ENCODE measurements around the gene RARB.

Gene RARB

DNA sequence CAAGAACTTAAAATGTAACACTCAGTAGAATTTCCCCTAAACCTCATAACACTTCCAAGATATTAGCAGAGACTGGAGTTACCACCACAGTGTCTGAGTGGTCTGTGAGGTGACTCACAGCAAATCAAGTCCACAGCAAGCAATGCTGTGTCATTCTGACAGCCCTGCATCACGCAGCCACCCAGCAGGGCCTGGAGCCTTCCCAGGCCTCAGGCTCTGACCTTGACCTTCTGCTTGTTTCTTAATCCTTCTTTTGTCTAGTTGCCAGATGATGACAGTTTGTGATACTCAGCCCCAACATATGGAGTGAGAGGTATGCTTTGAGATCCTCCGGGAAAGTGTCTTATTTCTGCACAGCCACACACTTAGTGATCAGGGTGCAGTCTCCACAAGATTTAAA lies 154.2 kb downstream of the RARB start:
- DNase-seq, result no peak

DNA sequence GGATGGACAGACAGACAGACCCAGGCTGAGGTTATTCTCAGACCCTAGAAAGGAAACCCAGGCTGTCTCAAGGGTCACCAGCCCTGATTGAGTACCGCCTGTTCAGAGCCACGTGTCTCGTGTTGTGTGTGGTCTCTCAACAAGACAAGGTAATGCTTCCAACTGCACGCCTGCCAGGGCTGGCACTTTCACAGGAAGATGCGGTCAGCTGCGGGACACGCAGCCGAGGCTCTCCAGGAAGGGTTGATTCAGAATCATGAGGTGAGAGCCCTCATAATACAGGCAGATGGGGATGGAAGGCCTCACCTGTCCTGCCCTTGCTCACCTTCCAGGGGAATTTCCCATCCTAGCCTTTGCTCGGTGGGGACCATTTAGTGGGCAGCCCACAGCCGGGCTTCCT lies 155.3 kb downstream of the RARB start:
- DNase-seq, result no peak

DNA sequence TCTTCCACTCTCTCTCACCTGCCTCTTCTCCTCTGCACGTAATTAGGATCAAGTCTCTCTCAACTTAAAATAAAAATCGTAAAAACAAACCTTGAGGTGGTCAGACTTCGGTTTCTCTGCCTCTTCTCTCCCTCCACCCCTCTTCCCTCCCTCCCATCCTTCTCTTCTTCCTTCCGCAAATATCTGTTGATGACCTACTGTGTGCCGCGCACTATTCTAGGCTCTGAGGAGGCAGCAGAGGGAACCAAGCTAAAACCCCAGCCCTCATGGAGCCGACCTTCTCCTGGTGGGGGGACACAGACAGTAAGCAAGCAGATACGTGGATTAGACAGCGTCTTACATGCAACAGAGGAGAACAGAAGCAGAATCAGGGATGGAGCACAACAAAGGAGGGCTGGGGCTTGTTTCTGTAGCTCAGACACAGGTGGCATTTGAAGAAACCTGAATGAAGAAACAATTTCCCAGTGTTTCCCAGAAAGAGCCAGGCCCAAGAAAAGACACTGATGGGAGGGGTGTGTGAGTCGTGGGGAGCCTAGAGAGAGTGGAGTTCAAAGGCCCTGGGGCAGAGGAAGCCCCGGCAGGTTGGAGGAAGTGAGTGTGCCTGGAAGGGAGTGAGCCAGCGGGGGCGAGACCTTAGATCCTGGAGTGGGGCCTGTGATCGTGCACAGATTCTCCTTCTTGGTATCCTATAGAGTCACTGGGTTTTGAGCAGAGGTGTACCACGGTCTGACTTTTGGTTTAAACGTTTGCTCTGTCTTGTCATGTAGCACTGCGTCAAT lies 156.1 kb downstream of the RARB start:
- DNase-seq, result no peak

DNA sequence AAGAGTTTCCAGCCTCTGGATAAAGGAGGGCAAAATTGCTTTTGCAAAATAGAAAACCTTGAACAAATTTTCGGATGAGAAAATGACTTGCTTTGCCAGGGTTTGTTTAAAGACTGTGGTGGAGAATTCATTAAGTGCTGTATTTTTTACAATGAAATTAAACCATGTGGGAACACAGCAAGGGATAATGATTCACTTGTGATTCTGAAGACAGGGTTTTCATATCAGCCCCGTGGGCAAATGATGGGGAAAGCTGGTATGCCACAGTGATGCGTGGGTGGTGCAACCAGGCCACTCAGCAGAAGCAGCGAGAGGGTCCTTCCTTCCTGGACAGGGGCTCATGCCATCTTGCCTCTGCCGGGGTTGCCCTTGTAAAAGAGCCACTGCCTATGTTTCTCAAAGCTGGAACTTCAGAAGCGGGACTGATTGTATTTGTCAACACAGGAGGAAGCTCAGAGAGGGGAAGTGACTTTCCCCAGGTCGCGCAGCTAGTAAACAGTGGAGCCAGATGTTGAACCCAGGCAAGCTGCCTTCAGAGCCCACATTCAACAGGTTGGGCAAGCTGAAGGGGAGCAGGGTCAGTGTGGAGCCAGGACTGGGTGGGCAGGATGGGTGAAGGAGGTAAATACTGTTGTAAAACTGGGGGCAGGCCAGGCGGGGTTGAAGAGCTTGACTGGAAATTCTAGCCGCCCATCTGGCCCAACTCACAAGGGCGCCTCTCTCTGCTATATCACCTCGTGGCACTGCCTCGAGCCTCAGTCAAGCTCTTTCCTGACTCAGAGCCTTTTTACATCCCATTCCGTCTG lies 157.5 kb downstream of the RARB start:
- DNase-seq, result no peak

DNA sequence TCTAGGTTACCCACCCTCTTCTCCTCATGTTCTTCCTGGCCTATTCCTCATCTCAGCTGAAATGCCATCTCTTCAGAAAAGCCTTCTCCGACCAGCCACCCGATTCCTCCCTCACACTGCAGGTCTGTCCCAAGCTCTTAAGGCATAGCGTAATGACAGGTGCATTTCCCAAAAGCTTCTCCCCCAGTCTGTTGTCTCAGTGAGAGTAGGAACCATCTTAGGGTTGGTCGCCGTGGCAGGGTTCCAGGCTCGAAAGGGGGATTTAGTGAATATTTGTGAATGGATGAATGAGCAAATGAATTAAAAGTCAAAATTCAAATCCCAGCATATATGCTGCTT lies 158.1 kb downstream of the RARB start:
- DNase-seq, result no peak

DNA sequence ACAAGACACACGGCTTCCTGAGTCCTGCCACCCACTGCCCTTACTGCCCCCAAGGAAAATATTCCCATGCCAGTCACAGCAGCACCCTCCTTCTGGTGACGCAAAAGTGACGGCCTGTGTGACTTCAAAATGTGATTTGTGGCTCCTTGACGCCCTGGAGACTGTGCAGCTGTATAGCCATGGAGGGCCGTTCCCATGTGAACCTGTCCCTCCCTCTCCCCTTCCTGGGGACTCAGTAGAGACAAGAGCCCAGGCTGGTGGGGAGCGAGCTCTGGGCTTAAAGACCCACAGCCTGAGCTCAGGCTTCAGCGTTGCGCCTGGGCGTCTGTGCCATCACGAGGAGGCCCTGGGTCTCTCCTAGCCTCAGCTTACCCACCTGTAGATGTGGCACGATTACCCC lies 158.5 kb downstream of the RARB start:
- no peak for DNase-seq

DNA sequence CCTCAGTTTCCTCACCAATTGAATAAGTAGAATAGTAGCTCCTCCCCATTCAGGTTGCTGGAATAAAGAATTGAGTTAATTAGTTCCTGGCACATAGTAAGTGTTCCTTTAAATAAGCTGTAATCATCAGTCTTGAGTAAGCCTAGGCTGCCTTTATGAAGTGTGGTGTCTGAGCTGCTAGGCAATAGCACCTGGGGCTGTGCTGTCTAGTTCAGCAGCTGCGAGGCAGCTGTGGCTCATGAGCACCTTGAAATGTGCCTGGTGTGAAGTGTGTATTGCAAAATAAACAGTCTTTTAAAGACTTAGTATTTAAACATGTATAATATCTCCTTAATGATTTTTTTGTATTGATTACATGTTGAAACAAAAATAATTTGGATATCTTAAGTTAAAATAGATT lies 159.0 kb downstream of the RARB start:
- no peak for DNase-seq

DNA sequence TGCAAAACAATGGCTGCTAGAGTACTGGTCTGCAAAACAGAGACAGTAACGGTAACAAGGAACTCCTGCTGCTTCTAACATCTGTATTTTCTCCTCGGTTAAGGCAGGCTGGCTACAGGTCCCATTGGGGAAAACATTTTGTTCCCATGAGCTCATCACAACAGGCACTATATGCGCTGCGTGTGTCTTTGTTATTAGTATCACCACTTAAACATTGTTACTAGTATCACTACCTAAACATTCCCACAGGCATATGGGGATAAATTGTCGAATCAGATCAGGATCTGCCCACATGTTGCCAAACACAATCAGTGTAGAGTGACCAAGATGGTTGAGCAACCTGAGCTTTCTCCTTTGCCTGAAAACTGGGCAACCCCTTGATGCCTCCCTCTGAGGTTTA lies 159.5 kb downstream of the RARB start:
- DNase-seq, result no peak

DNA sequence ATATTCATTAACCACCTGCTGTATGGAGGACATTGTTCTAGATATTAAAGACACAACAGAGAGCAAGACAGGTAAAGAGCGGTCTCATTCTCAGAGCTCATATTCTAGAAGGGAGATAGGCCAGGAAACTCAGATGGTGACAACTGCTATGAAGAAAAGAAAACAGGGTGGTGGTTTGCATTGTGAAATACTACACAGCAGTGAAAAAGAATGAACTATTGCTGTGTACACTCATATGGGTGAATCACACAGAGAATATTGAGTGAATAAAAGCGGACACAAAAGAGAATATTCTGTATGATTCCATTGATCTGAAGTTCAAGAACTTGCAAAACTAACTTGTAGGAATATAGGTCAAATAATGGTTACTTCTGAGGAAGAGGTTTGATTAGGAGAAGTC lies 159.9 kb downstream of the RARB start:
- DNase-seq, result no peak

DNA sequence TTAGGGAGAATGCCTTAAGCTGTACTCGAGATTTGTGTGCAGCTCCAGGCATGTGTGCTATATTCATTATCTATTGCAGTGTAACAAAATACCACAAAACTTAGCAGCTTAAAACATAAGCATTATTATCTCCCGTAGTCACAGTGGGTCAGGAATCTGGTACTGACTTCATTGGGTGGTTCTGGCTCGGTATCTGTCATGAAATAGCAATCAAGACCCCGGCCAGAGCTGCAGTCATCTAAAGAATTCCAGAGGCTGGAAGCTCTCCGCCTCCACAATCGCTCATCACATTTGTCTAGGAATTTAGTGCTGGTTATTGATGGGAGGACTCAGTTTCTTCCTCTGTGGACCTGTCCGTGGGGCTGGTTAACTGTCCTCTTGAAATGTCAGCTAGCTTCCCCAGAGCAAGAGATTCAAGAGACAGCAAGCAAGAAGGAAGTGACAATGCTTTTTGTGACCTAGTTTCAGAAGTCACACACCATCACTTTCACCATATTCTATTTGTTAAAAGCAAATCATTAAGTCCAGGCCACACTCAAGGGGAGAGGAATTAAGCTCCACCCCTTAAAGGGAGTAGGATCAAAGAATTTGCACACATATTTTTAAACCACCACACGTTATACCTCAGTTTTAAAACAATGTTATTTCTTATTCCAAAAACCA lies 160.5 kb downstream of the RARB start:
- no peak for DNase-seq

DNA sequence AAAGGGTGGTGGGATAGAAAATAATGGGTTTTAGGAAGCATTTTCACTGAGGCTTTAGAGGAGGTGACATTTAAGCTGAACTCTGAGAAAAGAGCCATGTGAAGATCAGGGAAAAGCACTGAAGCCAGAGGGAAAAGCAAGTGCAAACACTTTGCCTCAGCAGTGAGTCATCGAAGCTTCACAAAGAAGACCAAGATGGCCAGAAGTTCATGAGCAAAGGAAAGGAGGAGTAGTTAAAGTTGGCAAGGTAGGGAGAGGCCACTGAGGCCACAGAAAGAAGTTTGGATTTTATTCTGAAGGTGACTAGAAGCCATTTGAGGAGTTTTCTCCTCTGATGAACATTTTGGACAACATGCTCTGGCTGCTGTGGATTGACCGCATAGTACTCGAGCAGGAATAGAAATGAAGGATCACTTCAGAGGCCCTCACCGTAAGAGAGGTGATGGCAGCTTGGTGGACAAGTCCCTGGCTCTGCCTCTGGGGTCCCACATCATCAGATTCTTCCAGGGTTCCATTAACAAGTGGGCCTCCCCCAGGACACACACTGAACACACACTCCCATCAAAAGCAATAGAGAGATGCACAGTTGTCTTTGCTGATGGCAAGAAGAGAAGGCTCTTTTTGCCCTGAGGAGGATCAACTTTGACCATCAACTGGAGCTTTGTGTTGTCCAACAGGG lies 161.2 kb downstream of the RARB start:
- no peak for DNase-seq

DNA sequence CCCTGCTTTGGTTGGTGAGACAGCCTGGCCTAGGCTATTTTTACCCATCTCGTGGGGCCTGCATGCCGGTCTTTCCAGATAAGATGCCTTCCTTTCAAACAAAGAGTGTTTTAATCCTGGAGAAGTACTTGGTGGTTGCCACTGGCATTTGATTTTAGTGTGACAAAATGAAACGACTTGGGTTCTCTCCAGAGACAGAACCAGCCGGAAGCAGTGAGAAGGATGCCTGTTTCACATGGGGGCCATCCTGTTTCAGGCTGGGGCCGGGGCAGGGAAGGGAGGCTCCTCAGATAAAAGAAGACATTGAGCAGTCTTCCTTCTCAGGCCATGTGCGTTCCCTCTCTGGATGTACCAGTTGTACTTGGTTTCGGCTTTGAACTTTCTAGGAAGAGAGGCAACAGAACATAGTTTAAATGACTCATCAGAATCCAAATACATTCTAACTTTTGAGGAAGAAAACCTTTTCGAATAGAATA lies 161.8 kb downstream of the RARB start:
- no peak for DNase-seq

DNA sequence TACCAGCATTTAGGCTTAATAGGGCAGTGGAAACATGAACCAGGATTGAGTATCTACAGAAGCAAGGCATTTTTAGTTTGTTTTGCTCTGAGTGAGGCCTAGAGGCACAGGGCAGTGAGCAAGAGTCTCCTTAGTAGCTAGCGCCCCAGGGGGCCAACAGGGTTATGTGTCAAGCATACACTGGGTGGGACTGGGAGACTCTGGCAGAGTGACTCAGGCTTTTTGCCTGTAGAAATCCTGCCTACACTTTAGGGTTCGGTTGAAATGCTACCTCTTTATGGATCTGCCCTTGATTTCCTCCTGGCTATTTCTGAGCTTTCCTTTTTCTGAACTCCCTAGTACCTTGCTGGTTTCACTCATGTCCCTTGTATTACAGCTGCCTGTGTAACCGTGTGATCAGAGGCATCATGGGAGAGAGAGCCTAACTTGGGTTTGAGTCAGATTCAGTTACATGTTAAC lies 164.5 kb downstream of the RARB start:
- no peak for DNase-seq

DNA sequence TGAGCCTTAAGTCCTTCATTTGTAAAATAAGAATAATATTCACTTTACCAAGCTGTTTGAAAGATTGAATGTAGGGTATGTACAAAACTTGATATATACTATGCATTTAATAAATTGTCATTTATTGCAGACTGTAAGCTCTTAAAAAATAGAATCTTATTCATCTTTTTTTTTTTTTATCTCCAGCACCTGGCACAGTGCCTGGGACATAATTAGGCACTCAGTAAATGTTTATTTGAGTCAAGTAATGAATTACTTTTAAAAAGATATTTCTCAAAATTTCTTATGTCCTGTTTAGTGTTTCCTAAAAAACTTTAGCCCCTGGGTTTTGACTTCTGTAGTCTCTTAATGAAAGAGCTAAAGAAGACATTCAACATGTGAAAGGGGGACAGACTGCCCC lies 164.9 kb downstream of the RARB start:
- DNase-seq, result no peak

DNA sequence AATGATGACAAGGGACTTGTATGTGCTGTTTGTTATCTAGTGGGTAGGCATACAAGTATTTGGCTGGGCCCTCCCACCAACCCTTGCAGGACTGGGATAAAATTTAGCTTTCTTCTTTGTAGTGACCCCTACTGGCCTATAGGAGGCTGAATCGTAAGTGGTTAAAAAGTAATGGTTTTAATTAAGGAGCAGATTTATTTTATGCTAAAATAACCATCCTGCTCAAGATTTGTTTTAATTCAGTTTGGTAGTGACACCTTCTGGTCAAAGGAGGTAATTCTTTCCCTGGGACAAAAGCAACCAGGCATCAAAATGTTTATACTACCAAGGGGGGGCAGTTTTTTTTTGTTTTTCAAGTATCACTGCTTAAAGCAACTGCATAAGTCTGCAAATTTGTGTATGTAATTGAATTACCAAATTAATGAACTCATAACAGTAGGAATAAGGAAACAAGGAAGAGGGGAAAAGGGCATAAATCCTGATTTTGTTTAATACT lies 166.0 kb downstream of the RARB start:
- no peak for DNase-seq

DNA sequence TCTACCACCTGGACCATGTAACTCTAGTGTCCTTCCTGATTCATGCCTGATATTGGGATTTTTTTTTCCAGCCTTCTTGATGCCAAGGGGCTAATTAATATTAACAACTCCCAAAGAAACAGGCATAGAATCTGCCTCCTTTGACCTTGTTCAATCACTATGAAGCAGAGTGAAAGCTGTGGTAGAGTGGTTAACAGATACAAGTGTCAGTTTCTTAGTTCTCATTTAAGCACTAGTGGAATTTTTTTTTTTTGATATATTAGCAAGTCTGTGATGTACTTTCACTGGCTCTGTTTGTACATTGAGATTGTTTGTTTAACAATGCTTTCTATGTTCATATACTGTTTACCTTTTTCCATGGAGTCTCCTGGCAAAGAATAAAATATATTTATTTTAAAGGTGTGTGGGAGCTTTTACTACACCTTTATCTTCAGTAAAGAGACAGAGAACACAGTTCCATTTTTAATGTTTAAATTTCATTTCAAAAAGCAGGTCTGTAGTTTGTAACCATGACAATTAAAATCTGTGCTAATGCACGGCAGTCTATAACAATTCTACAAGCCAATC lies 169.6 kb downstream of the RARB start:
- DNase-seq, result no peak

DNA sequence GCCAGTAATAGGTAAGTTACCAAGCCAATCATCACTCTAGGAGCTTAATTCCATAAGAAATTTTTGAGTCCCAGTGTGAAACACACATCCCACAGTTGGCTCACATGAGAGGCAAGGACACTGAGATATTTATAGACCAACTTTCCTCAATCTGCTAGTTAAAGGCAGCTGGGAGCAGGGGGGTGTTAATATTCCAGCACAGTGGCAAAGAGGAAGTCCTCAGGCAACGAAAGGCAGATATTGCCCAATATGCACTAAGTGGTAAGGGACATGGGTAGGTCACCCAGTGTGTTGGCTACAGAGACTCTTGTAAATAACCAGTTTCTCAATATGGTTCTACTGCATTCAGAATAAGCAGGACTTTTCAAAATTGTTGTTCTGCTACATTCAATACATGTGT lies 175.6 kb downstream of the RARB start:
- no peak for DNase-seq

DNA sequence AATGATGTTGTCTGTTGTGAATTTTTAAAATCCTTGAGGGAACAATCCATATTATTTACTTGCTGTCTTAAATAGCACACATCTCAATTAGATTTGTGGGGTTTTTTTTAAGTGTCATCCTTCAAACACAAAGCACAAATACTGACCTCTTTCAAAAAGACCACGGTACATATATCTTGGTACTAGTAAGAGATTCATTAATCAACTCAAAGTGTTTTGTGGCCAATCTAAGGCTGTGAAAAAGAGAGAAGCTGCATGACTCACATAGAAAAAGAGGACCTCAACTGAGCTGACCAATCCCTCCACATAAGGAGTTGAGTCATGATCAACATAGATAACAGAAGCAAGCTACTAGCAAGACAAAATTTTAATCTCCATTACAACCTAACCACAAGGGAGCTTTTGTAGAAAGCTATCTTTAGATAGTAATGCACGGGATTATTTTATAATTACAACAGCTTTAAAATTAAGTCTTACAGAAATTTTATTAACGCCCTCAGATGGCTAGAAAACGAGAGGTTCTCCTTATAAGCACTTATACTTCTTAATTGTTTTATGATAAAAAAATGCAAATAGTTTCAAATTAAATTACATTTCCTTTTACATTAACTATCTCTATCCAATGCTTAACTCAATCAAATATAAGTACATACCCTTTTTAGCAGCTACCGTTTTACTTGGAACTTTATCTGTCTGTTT lies 176.2 kb downstream of the RARB start:
- no peak for DNase-seq

DNA sequence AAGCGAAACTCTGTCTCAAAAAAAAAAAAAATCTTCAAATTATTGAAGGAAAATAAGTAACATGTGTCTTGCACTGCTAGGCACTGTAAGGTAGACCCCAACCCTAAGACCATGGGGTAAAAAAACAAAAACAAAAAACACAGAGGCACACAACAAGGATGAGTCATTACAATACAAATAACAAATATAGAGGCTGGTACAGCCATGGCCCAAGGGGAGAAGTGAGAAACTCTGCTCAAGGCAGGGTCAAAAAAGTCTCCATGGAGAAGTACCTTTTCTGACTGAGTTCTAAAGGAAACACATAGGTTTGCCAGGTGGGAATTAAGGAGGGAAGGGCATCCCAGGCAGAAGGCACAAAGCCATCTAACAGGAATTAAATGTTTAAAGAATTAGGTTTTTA lies 182.1 kb downstream of the RARB start:
- no peak for DNase-seq

DNA sequence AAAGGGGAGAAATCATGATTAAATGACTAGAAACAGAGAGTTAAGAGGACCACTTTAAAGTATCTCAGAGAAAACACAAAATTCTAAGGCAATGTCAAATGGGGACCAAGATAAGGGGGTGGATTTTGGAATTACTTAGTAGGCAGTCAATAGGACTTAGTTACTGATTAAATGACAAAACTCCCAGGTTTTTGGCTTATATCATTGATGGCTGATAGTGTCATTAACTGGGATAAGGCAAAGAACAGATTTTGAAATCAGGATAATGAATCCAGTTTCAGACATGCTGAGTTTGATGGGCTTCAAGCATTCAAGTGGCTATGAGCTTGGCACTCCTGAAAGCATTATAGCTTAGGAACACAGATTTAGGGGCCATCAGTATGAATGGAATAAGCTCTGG lies 182.7 kb downstream of the RARB start:
- DNase-seq, result no peak

DNA sequence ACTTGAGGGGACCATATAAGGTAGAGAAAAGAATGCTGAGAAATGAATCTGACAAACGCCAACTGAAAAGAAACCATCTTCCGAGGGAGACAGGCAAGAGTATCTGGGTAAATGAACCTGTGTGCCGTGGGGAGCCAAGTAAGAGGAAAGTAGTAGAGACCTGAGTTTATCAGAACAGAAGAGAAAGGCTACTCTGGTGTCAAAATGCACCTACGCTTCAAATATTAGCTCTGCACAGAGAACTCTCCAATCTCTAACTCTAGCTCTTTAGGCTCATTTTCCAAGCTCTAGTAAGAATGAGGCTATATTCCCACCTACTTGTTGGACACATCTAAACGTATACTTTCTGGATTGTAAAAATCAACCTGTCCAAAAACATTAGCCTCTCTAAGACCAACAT lies 183.1 kb downstream of the RARB start:
- no peak for DNase-seq

DNA sequence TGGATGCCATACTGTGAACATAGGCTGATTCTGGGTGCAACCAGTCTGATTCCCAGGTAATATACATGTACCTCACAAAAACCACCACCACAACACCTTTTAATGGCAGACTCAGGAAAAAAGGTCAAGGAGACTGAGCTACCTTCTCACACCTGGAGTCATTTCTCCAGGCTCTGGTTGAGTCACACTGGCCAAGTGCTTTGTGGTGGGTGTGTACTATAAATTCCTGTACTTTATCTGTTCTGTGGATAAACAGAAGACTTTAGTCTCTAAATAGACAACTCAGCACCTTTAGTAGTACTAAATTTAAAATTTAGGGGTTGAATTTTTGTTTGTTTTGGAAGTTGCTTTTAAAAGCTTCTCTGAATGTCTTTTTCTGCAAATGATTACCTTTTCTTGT lies 190.0 kb downstream of the RARB start:
- DNase-seq, result no peak
